ENCODE results near the gene KIAA1191. TPM values are rescaled to one million over a fixed set of nuclear protein-coding genes. Genes with fewer than 3 reads are reported as not detected.

The KIAA1191 gene
- total and polyA plus RNA-seq, 7 donors, result 41.0 to 117 (median 104) TPM

- peaks cover 10 to 59% (median 29%) of the 10 kb centered on the region in 4 donors for H3K36me3 ChIP-seq
- intact Hi-C loops (cut with DNase I), result loop anchor here (10.0 kb wide), 2 partner anchors 148 to 258 kb away; partner anchors contain the start of genes RNF44 and TSPAN17
- DNase-seq, result no peak
Observed at GRCh38 chr5:176386491-176386890, 24.9 kb upstream of the KIAA1191 start.

GRCh38 chr5:176384991-176385390, 23.4 kb upstream of the KIAA1191 start:
- no peaks in the 10 kb centered on the region for H3K27me3 ChIP-seq
- intact Hi-C loops (cut with DNase I), result loop anchor here (2.0 to 10.0 kb wide), 3 partner anchors 18 to 260 kb away; partner anchors contain the start of genes RNF44 and TSPAN17
- peaks cover 5 to 49% (median 22%) of the 10 kb centered on the region in 4 donors for H3K36me3 ChIP-seq
- TF ChIP-seq EP300 (IDR thresholded peaks at IDR 0.05) (no peak), POLR2A (IDR thresholded peaks at IDR 0.05) (no peak), POLR2AphosphoS5 (IDR thresholded peaks at IDR 0.05) (no peak), CTCF (IDR thresholded peaks at IDR 0.05) (no peak)
- H3K4me3 ChIP-seq, result no peak overlapping the region
- 88 to 95% methylated on average over 12 of the region's 12 CpGs for WGBS, 2 donors
- no peak for DNase-seq
- H3K9me3 ChIP-seq, result no peaks in the 10 kb centered on the region
- no peak overlapping the region for H3K27ac ChIP-seq
- H3K4me1 ChIP-seq, result peaks cover 0 to 44% (median 38%) of the 10 kb centered on the region in 4 donors

More at GRCh38 chr5:176386491-176386890, 24.9 kb upstream of the KIAA1191 start:
- Histone ChIP-seq H3K4me3 (no peak overlapping the region), H3K27ac (no peak overlapping the region), H3K9me3 (no peaks in the 10 kb centered on the region), H3K27me3 (no peaks in the 10 kb centered on the region), H3K4me1 (peaks cover 0 to 37% (median 32%) of the 10 kb centered on the region in 4 donors)
- TF ChIP-seq EP300 (IDR thresholded peaks at IDR 0.05), result no peak
- TF ChIP-seq CTCF (IDR thresholded peaks at IDR 0.05), result no peak
- no peak for TF ChIP-seq POLR2A (IDR thresholded peaks at IDR 0.05)
- TF ChIP-seq POLR2AphosphoS5 (IDR thresholded peaks at IDR 0.05), result no peak
- 36 to 79% methylated on average over 1 of the region's 1 CpG for WGBS, 2 donors

- H3K9me3 ChIP-seq, result no peaks in the 10 kb centered on the region
- no peak overlapping the region for H3K4me3 ChIP-seq
- H3K4me1 ChIP-seq, result peaks cover 0 to 39% (median 32%) of the 10 kb centered on the region in 4 donors
- no peak for DNase-seq
- 93 to 95% methylated on average over 8 of the region's 8 CpGs for WGBS, 2 donors
- H3K27me3 ChIP-seq, result no peaks in the 10 kb centered on the region
- no peak overlapping the region for H3K27ac ChIP-seq
- TF ChIP-seq POLR2A (IDR thresholded peaks at IDR 0.05) (no peak), POLR2AphosphoS5 (IDR thresholded peaks at IDR 0.05) (no peak)
- H3K36me3 ChIP-seq, result peaks cover 5 to 49% (median 22%) of the 10 kb centered on the region in 4 donors
- intact Hi-C loops (cut with DNase I), result loop anchor here (2.0 to 10.0 kb wide), 3 partner anchors 18 to 260 kb away; partner anchors contain the start of genes RNF44 and TSPAN17
Observed at GRCh38 chr5:176384366-176384930, 22.9 kb upstream of the KIAA1191 start.

GRCh38 chr5:176383961-176384360, 22.4 kb upstream of the KIAA1191 start:
- no peak overlapping the region for H3K4me3 ChIP-seq
- H3K27me3 ChIP-seq, result no peaks in the 10 kb centered on the region
- no peak for TF ChIP-seq POLR2AphosphoS5 (IDR thresholded peaks at IDR 0.05)
- TF ChIP-seq POLR2A (IDR thresholded peaks at IDR 0.05), result no peak
- TF ChIP-seq EP300 (IDR thresholded peaks at IDR 0.05), result no peak
- TF ChIP-seq CTCF (IDR thresholded peaks at IDR 0.05), result no peak
- no peak overlapping the region for H3K27ac ChIP-seq
- H3K9me3 ChIP-seq, result no peaks in the 10 kb centered on the region
- intact Hi-C loops (cut with DNase I), result loop anchor here (2.0 to 10.0 kb wide), 3 partner anchors 17 to 261 kb away; partner anchors contain the start of genes RNF44 and TSPAN17
- DNase-seq, result no peak
- H3K36me3 ChIP-seq, result peaks cover 5 to 49% (median 22%) of the 10 kb centered on the region in 4 donors
- 86 to 88% methylated on average over 9 of the region's 9 CpGs for WGBS, 2 donors
- H3K4me1 ChIP-seq, result peaks cover 0 to 37% (median 30%) of the 10 kb centered on the region in 4 donors

GRCh38 chr5:176383248-176383905, 21.8 kb upstream of the KIAA1191 start:
- Histone ChIP-seq H3K36me3 (peaks cover 5 to 49% (median 22%) of the 10 kb centered on the region in 4 donors), H3K27ac (no peak overlapping the region), H3K4me1 (peaks cover 0 to 37% (median 30%) of the 10 kb centered on the region in 4 donors), H3K9me3 (no peaks in the 10 kb centered on the region), H3K27me3 (no peaks in the 10 kb centered on the region), H3K4me3 (no peak overlapping the region)
- no peak for TF ChIP-seq POLR2AphosphoS5 (IDR thresholded peaks at IDR 0.05)
- TF ChIP-seq CTCF (IDR thresholded peaks at IDR 0.05), result no peak
- no peak for TF ChIP-seq POLR2A (IDR thresholded peaks at IDR 0.05)
- TF ChIP-seq EP300 (IDR thresholded peaks at IDR 0.05), result no peak
- no peak for DNase-seq
- WGBS, 2 donors, result 87 to 94% methylated on average over 15 of the region's 15 CpGs
- intact Hi-C loops (cut with DNase I), result loop anchor here (10.0 kb wide), 2 partner anchors 151 to 261 kb away; partner anchors contain the start of genes RNF44 and TSPAN17
